Right lobe of liver (tissue), 6 donors: ENCODE data around the gene TIMM22. TPM values are rescaled to one million over a fixed set of nuclear protein-coding genes. Genes with fewer than 3 reads are reported as not detected.

Experiments used
- ATAC-seq, 4 donors: fragments of 200-7000 bp; cut with Tn5 transposase; one replicate each; pipeline ENCODE4 v1.9.1; 2020; ENCODE audit warnings: mild to moderate bottlenecking in 4 of 4, moderate library complexity in 4 of 4
- DNase-seq, 3 donors: peaks; one replicate each; pipeline ENCODE4 v3.0.0-alpha.2; 2020
- H3K27ac ChIP-seq, 3 donors: fragments of 200-600 bp; one replicate each; pipeline ENCODE4 v1.8.0; 2022
- H3K27me3 ChIP-seq, 2 donors: fragments of 200-600 bp; one replicate each; pipeline ENCODE4 v1.8.0; 2022
- H3K36me3 ChIP-seq, 4 donors: fragments of 200-600 bp; sonication (generic) in 1 of 4; one replicate each; pipeline versions ENCODE4 v1.5.1 to v1.8.0; 2017 to 2022; ENCODE audit warnings: control low read depth in 1 of 4
- H3K4me1 ChIP-seq, 4 donors: fragments of 200-600 bp; sonication (generic) in 1 of 4; one replicate each; pipeline versions ENCODE4 v1.5.1 to v1.8.0; 2017 to 2022; ENCODE audit warnings: control low read depth in 1 of 4
- H3K4me3 ChIP-seq, 3 donors: fragments of 200-600 bp; one replicate each; pipeline ENCODE4 v1.8.0; 2022
- H3K9me3 ChIP-seq, 4 donors: fragments of 200-600 bp; sonication (generic) in 1 of 4; one replicate each; pipeline versions ENCODE4 v1.5.1 to v1.8.0; 2017 to 2022; ENCODE audit warnings: control low read depth in 1 of 4
- POLR2A ChIP-seq: fragments of 450-650 bp; IDR thresholded peaks from one replicate; pipeline ENCODE4 v1.6.1; 2017; ENCODE audit warnings: antibody characterized with exemption, mild to moderate bottlenecking
- WGBS: methylation state at CpG from one replicate; pipeline ENCODE4 v1.1.6; 2018; ENCODE audit warnings: low coverage, low lambda C conversion rate; ENCODE audit not compliant: insufficient coverage; ENCODE audit errors: missing lambda C conversion rate; 5-methylcytosine and 5-hydroxymethylcytosine counted together
- intact Hi-C, 2 donors: fragments of 100-400 bp; cut with DNase I; formaldehyde crosslinking; loops; one replicate each; pipeline versions ENCODE4 v1.11.2 to v1.14.1; 2022
- total RNA-seq, 6 experiments: library from RNA; depleted of rRNA in 2 of 6; stranded (reverse); fragments of >200 nt in 2 of 6; fragmentation: NEBNext Ultra II Directional in 3 of 6; extraction: Animal tissue kit (Norgen Biotek cat#: 25700) in 3 of 6; gene quantifications; one replicate each; pipeline versions ENCODE4 v1.1.0 to v1.2.4, GENCODE V29; 2016 to 2023
- TF ChIP-seq, protein P1 (sequence below), 4 donors: fragments of 200-600 bp in 3 of 4; fragments of 450-650 bp in 1 of 4; IDR thresholded peaks; one replicate each; pipeline versions ENCODE4 v1.5.1 to v1.8.0; 2016 to 2022; ENCODE audit warnings: antibody characterized with exemption in 4 of 4, mild to moderate bottlenecking in 2 of 4
- donor health status: DM: no; HTN: yes; CAD: no.
- donor health status: DM: no; HTN: no; CAD: no.
- donor health status: DM: no; HTN: no; CAD: no.
- donor health status: DM: no; HTN: yes; CAD: no.
- donor health status: DM: no; HTN: yes; CAD: no.

TIMM22 gene
- total RNA-seq, 6 experiments from 2014 or later: 3.9 to 6.5 (median 4.1) TPM

DNA sequence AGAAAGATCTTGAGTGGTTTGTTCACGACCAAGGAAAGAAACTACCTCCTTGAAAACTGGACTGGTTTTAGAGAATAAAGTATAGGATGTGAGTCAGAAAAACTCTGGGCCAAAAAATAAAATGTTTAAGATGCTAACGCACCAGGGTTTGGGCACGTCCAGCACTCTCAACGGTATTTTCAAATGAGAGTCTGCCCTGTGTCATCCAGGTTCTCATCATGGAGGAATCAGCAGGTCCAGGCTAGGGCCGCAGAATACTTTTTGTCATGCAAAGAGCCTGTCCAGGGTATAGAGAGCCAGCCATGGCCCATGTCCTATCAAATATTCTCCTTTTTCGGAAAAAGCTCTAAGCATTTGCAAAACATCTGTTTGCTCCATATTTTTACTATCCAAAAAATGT is 19.8 kb upstream of the TIMM22 start:
- Histone ChIP-seq H3K9me3 (no peaks in the 10 kb centered on the region), H3K4me1 (peaks cover 0 to 16% (median 2%) of the 10 kb centered on the region in 4 donors), H3K27me3 (no peaks in the 10 kb centered on the region), H3K27ac (no peak overlapping the region), H3K36me3 (no peaks in the 10 kb centered on the region), H3K4me3 (no peak overlapping the region)
- TF ChIP-seq, protein P1, sequence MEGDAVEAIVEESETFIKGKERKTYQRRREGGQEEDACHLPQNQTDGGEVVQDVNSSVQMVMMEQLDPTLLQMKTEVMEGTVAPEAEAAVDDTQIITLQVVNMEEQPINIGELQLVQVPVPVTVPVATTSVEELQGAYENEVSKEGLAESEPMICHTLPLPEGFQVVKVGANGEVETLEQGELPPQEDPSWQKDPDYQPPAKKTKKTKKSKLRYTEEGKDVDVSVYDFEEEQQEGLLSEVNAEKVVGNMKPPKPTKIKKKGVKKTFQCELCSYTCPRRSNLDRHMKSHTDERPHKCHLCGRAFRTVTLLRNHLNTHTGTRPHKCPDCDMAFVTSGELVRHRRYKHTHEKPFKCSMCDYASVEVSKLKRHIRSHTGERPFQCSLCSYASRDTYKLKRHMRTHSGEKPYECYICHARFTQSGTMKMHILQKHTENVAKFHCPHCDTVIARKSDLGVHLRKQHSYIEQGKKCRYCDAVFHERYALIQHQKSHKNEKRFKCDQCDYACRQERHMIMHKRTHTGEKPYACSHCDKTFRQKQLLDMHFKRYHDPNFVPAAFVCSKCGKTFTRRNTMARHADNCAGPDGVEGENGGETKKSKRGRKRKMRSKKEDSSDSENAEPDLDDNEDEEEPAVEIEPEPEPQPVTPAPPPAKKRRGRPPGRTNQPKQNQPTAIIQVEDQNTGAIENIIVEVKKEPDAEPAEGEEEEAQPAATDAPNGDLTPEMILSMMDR (IDR thresholded peaks at IDR 0.05): no peak
- TF ChIP-seq POLR2A: no peak
- DNase-seq (no peak), ATAC-seq (no peak)
- WGBS: 90% methylated on average over 2 of the region's 6 CpGs
- intact Hi-C loops: no loop called here

DNA sequence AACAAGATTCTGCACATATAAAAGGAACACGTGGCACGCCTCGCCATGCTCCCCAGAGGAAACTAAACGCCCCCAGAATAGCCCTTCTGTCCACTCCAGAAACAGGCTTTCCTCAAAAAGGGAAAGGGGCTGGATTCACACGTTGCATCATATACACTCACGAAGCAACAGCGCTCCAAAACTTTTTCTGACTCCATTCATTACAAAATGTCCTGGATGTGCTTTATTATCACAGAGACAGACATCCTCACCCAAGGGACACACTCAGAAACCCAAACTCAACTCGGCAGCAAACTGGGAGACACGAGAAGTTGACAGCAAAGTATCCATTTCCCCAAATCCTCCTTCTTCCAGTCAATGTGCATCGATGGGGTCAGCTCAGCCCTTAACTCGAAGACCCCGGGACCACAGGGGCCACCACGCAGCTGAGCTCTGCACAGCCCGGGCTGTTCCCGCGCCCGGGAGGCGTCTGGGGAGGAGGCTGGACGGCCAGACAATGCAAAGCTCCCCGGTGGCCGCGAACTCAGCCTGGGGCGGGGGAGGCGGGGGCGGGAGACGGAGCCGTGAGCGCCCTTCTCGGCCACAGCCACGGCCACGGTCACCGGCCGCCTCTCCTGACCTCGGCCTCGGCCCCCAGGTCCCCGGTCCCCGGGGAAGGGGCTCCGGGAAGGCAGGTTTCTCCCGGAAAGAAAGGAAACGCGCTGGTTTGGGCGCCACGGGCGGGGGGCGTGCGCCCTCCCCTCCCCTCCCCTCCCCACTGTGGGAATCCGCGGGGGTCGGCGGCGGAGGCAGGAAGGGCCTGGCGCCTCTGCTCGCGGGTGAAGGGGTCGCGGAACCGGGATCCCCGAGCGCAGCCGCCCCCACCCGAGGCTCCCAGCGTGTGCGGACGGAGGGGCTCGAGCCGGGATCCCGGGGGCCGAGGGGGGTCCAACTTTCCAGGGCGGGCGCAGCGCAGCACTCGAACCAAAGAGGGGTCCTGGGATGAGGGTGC is 18.5 kb upstream of the TIMM22 start:
- Histone ChIP-seq H3K4me3 (peak overlapping the region; percentile 61 to 67 (median 62)), H3K36me3 (no peaks in the 10 kb centered on the region), H3K27ac (peak overlapping the region; percentile 18 to 69 (median 40)), H3K9me3 (no peaks in the 10 kb centered on the region), H3K27me3 (no peaks in the 10 kb centered on the region), H3K4me1 (peaks cover 0 to 23% (median 4%) of the 10 kb centered on the region in 4 donors)
- no peak for TF ChIP-seq POLR2A
- TF ChIP-seq, protein P1 (IDR thresholded peaks at IDR 0.05): no peak
- 12% methylated on average over 27 of the region's 72 CpGs for WGBS
- DNase-seq (peak in 2 of 3 donors; percentile 38 to 63), ATAC-seq (peak in 3 of 4 donors; percentile 3 to 16 (median 6))
- intact Hi-C loops: no loop called here

DNA sequence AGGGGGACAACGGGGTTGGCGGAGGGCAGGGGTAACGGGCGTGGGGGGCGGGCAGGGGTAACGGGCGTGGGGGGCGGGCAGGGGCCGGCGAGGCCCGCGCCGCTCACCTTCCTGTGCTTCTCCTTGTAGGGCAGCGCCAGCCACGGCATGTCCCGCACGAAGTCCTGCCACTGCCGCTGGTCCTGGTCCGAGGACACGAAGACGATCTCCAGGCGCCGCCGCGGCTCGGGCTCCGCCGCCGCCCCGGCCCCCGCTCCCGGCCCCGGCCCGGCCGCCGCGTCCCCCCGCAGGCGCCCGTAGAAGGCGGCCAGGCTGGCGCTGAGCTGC is 17.8 kb upstream of the TIMM22 start:
- Histone ChIP-seq H3K27me3 (no peaks in the 10 kb centered on the region), H3K4me1 (peaks cover 0 to 23% (median 4%) of the 10 kb centered on the region in 4 donors), H3K36me3 (no peaks in the 10 kb centered on the region), H3K27ac (peak overlapping the region in 1 of 3 donors; percentile 55), H3K4me3 (peak overlapping the region; percentile 46 to 67 (median 53)), H3K9me3 (no peaks in the 10 kb centered on the region)
- ATAC-seq (peak in 1 of 4 donors; percentile 47), DNase-seq (peak in 2 of 3 donors; percentile 52 to 68)
- WGBS: 0% methylated on average over 2 of the region's 42 CpGs
- intact Hi-C loops: no loop called here
- no peak for TF ChIP-seq POLR2A
- TF ChIP-seq, protein P1 (IDR thresholded peaks at IDR 0.05): no peak

DNA sequence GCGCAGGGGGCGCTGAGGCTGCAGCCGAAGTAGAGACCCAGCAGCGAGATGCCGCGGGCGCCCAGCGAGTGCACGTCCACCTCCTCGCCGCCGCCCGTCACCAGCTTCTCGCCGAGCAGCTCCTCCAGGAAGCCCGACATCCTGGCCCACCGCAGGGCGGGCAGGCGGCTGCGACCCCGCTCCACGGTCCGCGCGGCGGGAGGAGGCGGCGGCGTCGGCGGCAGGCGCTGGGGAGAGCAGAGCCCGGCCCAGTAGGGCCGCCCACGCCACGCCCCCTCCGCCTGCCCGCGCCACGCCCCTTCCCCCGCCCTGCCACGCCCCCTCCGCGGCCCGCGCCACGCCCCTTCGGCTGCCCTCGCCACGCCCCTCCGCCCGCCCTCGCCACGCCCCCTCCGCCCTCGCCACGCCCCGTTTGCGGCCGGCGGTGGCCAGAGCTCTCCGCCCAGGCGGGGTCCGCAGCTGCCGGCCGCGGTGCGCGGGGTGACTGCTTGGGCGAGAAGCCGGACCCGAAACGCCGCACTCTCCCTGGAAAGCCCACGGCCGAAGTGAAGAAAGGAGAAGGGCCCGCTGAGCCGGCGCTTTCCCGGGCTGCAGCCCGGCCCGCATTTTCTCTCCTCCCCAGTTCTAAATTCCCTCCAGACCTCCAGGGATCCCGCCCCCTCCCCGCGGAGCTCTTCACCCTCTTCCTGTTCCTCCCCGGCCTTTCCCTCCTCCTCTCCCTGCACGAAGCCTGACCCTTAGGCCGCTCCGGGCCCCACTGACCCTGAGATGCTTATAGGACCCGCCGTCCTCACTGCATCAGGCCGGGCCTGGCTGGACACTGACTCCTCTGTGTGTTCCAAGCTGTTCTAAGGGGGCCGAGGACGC is 17.2 kb upstream of the TIMM22 start, which contains the start of gene NXN:
NXN (minus strand) TSS at position 238 of the 867 bp plus-strand sequence.
- WGBS: 5% methylated on average over 18 of the region's 94 CpGs
- Histone ChIP-seq H3K4me1 (peaks cover 0 to 23% (median 4%) of the 10 kb centered on the region in 4 donors), H3K27me3 (no peaks in the 10 kb centered on the region), H3K36me3 (no peaks in the 10 kb centered on the region), H3K9me3 (no peaks in the 10 kb centered on the region), H3K4me3 (peak within 1 kb of the TSS; percentile 61 to 67 (median 62)), H3K27ac (peak within 1 kb of the TSS; percentile 58 to 69 (median 59))
- ATAC-seq (peak; percentile 87 to 96 (median 92)), DNase-seq (peak; percentile 93 to 94 (median 94))
- TF ChIP-seq POLR2A: peak; percentile 58
- TF ChIP-seq, protein P1 (IDR thresholded peaks at IDR 0.05): peak in 3 of 4 donors; percentile 8 to 23 (median 12)
- intact Hi-C loops: loop anchor here in 1 of 2 donors (10.0 kb wide), 1 partner anchor 95 kb away; no protein-coding TSS in a partner anchor
